Muscle layer of colon (tissue), 2 donors: ENCODE results near the gene TNRC6B.
A peak's percentile ranks its signal among the peaks of the same experiment; 100 is the strongest.
"Not testable (repeated sequence)": the region's sequence is repeated elsewhere in the genome, so short reads cannot be mapped to it uniquely, and the experiment has no call there.

Experiments used
- H3K27ac ChIP-seq: one replicate; pipeline ENCODE4 v1.7.0; 2013; ENCODE audit warnings: low read depth, mild to moderate bottlenecking, low read length, moderate library complexity
- H3K27me3 ChIP-seq, 2 donors: one replicate each; pipeline ENCODE4 v1.7.0; 2013; ENCODE audit warnings: low read length in 2 of 2, mild to moderate bottlenecking in 2 of 2; ENCODE audit not compliant: insufficient read depth in 2 of 2, control insufficient read depth in 1 of 2
- H3K36me3 ChIP-seq: one replicate; pipeline ENCODE4 v1.7.0; 2013; ENCODE audit warnings: mild to moderate bottlenecking, low read length; ENCODE audit not compliant: insufficient read depth
- H3K4me1 ChIP-seq: one replicate; pipeline ENCODE4 v1.7.0; 2013; ENCODE audit warnings: mild to moderate bottlenecking, low read length; ENCODE audit not compliant: insufficient read depth
- H3K4me3 ChIP-seq, 2 donors: one replicate each; pipeline ENCODE4 v1.7.0; 2013; ENCODE audit warnings: low read length in 2 of 2, low read depth in 1 of 2, mild to moderate bottlenecking in 1 of 2, moderate library complexity in 1 of 2
- H3K9ac ChIP-seq: one replicate; pipeline ENCODE4 v1.7.0; 2013; ENCODE audit warnings: low read length
- H3K9me3 ChIP-seq: one replicate; pipeline ENCODE4 v1.7.0; 2013; ENCODE audit warnings: mild to moderate bottlenecking, low read length
- donor health status: abdominal sarcoma.
- donor health status: Adenocarcinoma of cecum.

TNRC6B gene

DNA sequence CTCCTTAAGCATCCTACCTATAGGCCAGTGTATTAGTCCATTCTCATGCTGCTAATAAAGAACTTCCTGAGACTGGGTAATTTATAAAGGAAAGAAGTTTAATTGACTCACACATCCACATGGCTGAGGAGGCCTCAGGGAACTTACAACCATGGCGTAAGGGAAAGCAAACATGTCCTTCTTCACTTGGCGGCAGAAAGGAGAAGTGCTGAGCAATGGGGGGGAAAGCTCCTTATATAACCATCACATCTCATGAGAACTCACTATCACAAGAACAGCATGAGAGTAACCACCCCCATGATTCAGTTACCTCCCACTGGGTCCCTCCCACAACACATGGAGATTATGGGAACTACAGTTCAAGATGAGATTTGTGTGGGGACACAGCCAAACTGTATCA is 12.2 kb upstream of the TNRC6B start:
- not testable (repeated sequence) for H3K4me3 ChIP-seq, H3K27ac ChIP-seq, H3K4me1 ChIP-seq, H3K9ac ChIP-seq, H3K36me3 ChIP-seq, H3K27me3 ChIP-seq, H3K9me3 ChIP-seq

DNA sequence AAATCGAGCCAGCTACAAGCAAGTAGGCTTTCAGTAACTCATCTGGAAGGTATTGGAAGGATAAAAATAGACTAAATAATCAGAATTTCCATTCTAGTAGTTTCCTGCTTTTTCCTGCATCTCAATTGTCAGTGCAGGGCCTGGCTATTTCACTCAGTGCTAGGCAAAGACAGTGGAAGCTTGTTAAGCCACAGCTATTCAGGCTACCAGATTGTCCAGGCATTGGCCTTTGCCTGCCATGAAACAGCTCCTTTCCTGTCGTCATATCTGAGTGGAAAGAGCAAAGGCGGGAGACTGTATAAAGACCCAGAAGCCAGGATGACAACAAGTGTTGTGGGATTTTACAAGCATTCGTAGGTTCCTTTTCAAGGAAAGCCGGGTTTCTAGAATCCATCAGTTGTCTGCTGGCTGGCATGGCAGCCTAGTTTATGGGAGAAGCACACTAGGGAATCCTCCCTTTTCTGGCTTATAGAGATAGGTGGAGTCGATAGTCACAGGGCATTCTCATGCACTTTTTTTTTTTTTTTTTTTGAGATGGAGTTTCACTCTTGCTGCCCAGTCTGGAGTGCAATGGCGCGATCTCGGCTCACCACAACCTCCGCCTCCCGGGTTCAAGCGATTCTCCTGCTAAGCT is 2.0 kb upstream of the TNRC6B start:
- Histone ChIP-seq H3K9ac (no peak overlapping the region), H3K27me3 (no peaks in the 10 kb centered on the region), H3K4me3 (no peak overlapping the region), H3K9me3 (no peaks in the 10 kb centered on the region), H3K36me3 (no peaks in the 10 kb centered on the region), H3K27ac (peak overlapping the region; percentile 17), H3K4me1 (peaks cover 25% of the 10 kb centered on the region)

- H3K36me3 ChIP-seq: no peaks in the 10 kb centered on the region
- no peaks in the 10 kb centered on the region for H3K27me3 ChIP-seq
- peaks cover 39% of the 10 kb centered on the region for H3K4me1 ChIP-seq
- H3K9ac ChIP-seq: peak overlapping the region; percentile 8
- H3K27ac ChIP-seq: peak overlapping the region; percentile 50
- H3K4me3 ChIP-seq: peak overlapping the region; percentile 75 to 89
- H3K9me3 ChIP-seq: no peaks in the 10 kb centered on the region
These were observed 596 bp upstream of the TNRC6B start for GRCh38 chr22:40176921-40177737.

GRCh38 chr22:40178417-40179409 is 988 bp downstream of the TNRC6B start:
- no peaks in the 10 kb centered on the region for H3K9me3 ChIP-seq
- H3K36me3 ChIP-seq: no peaks in the 10 kb centered on the region
- H3K27ac ChIP-seq: peak overlapping the region; percentile 98
- peak overlapping the region; percentile 73 for H3K9ac ChIP-seq
- no peaks in the 10 kb centered on the region for H3K27me3 ChIP-seq
- H3K4me3 ChIP-seq: peak overlapping the region; percentile 75 to 89
- H3K4me1 ChIP-seq: peaks cover 55% of the 10 kb centered on the region

GRCh38 chr22:40179526-40179925 is 1.8 kb downstream of the TNRC6B start:
- Histone ChIP-seq H3K4me1 (peaks cover 62% of the 10 kb centered on the region), H3K27me3 (no peaks in the 10 kb centered on the region), H3K9ac (peak overlapping the region; percentile 73), H3K36me3 (no peaks in the 10 kb centered on the region), H3K9me3 (no peaks in the 10 kb centered on the region), H3K27ac (peak overlapping the region; percentile 98), H3K4me3 (peak overlapping the region; percentile 75 to 89)

DNA sequence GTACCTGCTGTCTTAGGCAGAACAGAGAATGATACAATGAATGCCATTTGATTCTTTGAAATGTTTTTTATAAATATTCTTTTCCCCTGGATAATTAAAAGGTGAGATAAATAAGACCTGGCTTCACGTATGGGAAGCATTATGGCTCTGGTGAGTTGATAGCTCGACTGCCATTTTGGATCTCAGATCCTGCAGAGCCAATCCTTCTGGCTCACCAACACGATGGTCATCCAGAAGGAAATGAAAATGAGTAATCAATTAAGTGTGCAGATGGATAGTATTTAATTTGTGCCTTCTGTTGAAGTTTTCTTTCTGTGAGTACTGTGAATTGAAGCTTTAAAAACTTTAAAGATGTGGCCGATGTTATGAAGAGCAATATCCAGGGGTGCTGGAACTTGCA is 2.7 kb downstream of the TNRC6B start:
- no peak overlapping the region for H3K9ac ChIP-seq
- peaks cover 61% of the 10 kb centered on the region for H3K4me1 ChIP-seq
- H3K4me3 ChIP-seq: no peak overlapping the region
- no peaks in the 10 kb centered on the region for H3K9me3 ChIP-seq
- no peaks in the 10 kb centered on the region for H3K36me3 ChIP-seq
- peak overlapping the region; percentile 98 for H3K27ac ChIP-seq
- H3K27me3 ChIP-seq: no peaks in the 10 kb centered on the region

DNA sequence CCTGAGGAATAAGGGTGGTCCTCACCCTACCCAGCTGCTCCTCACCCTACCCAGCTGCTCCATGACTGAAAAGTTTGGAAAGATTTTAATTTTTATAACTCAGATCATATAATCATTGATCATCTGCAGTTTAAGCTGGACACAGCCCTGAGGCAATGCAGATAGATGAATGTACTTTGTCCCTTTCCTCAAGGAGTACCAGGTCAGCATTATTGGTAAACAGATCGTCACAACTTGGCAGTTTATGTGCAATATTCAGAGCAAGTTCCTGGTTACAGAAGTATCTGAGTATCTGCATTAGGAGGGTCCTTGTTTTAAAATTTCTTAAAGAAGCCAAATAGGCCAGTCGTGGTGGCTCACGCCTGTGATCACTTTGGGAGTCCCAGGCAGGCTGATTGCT is 3.6 kb downstream of the TNRC6B start:
- H3K4me1 ChIP-seq: peaks cover 62% of the 10 kb centered on the region
- H3K36me3 ChIP-seq: no peaks in the 10 kb centered on the region
- H3K9ac ChIP-seq: no peak overlapping the region
- H3K9me3 ChIP-seq: no peaks in the 10 kb centered on the region
- H3K4me3 ChIP-seq: no peak overlapping the region
- no peak overlapping the region for H3K27ac ChIP-seq
- no peaks in the 10 kb centered on the region for H3K27me3 ChIP-seq

GRCh38 chr22:40182231-40182835 is 4.6 kb downstream of the TNRC6B start:
- Histone ChIP-seq H3K9me3 (no peaks in the 10 kb centered on the region), H3K36me3 (no peaks in the 10 kb centered on the region), H3K4me3 (no peak overlapping the region), H3K9ac (no peak overlapping the region), H3K27ac (peak overlapping the region; percentile 76), H3K27me3 (no peaks in the 10 kb centered on the region), H3K4me1 (peaks cover 52% of the 10 kb centered on the region)

- peak overlapping the region; percentile 76 for H3K27ac ChIP-seq
- no peaks in the 10 kb centered on the region for H3K9me3 ChIP-seq
- H3K4me1 ChIP-seq: peaks cover 52% of the 10 kb centered on the region
- H3K9ac ChIP-seq: no peak overlapping the region
- peak overlapping the region; percentile 20 for H3K4me3 ChIP-seq
- no peaks in the 10 kb centered on the region for H3K27me3 ChIP-seq
- no peaks in the 10 kb centered on the region for H3K36me3 ChIP-seq
These were observed 5.4 kb downstream of the TNRC6B start for GRCh38 chr22:40183029-40183581.

DNA sequence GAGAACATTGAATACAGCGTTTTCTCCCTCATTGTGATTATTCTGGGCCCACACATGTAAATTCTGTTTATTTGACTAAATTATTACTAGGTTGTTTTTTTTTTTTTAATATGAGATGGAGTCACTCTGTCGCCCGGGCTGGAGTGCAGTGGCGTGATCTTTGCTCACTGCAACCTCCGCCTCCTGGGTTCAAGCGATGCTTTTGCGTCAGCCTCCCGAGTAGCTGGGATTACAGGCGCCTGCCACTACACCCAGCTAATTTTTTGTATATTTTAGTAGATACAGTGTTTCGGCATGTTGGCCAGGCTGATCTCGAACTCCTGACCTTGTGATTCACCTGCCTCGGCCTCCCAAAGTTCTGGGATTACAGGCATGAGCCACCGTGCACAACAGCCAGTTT is 5.9 kb downstream of the TNRC6B start:
- H3K9ac ChIP-seq, H3K36me3 ChIP-seq, H3K4me3 ChIP-seq, H3K27me3 ChIP-seq, H3K9me3 ChIP-seq: not testable (repeated sequence)
- Histone ChIP-seq H3K27ac (peak overlapping the region; percentile 76), H3K4me1 (peaks cover 54% of the 10 kb centered on the region)
